B cell (primary cell): Measurements from ENCODE around the gene TPBG.

Experiments
- CTCF ChIP-seq: fragments of 200-600 bp; IDR thresholded peaks from one replicate; pipeline ENCODE4 v1.8.0; 2022; ENCODE audit warnings: antibody characterized with exemption, mild to moderate bottlenecking
- EZH2 ChIP-seq: IDR thresholded peaks from 2 replicates; pipeline ENCODE4 v1.6.1; 2012; ENCODE audit warnings: borderline replicate concordance, low read depth, mild to moderate bottlenecking, moderate library complexity, low read length; ENCODE audit not compliant: insufficient read depth, poor library complexity, severe bottlenecking

DNA sequence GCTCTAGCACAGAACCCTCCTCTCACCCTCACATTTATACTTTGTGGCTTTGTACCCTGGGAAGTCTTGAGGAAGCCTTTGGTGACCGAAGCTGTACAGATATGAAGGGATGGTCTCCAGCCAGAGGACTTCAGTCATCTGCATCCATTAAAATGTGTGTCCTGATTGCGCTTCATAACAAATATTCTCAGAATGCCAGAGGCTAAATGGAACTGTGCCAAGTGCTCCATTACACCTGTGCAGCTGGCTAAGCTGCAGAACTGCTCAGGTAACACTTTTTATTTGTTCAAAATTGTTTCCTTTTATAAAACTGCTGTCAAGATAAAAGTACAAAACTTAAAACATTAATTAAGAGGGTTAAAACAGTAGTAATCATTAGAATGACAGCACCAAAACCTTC lies 22.3 kb downstream of the TPBG start:
- TF ChIP-seq CTCF (no peak), EZH2 (no peak)
